ENCODE results near the gene GDPD3.

Gene GDPD3

GRCh38 chr16:30084096-30084815 lies 29.1 kb downstream of the GDPD3 start:
- TF ChIP-seq, protein P1, sequence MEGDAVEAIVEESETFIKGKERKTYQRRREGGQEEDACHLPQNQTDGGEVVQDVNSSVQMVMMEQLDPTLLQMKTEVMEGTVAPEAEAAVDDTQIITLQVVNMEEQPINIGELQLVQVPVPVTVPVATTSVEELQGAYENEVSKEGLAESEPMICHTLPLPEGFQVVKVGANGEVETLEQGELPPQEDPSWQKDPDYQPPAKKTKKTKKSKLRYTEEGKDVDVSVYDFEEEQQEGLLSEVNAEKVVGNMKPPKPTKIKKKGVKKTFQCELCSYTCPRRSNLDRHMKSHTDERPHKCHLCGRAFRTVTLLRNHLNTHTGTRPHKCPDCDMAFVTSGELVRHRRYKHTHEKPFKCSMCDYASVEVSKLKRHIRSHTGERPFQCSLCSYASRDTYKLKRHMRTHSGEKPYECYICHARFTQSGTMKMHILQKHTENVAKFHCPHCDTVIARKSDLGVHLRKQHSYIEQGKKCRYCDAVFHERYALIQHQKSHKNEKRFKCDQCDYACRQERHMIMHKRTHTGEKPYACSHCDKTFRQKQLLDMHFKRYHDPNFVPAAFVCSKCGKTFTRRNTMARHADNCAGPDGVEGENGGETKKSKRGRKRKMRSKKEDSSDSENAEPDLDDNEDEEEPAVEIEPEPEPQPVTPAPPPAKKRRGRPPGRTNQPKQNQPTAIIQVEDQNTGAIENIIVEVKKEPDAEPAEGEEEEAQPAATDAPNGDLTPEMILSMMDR (IDR thresholded peaks at IDR 0.05), result no peak
- DNase-seq (ENCODE audit: low spot score), result no peak
- peak overlapping the region in 1 of 2 donors; percentile 33 for H3K27ac ChIP-seq
- no peak overlapping the region for H3K4me3 ChIP-seq

GRCh38 chr16:30083216-30084055 lies 29.9 kb downstream of the GDPD3 start:
- Histone ChIP-seq H3K4me3 (no peak overlapping the region), H3K27ac (no peak overlapping the region)
- DNase-seq (ENCODE audit: low spot score), result no peak
- TF ChIP-seq, protein P1 (IDR thresholded peaks at IDR 0.05), result no peak

GRCh38 chr16:30082545-30083090 lies 30.7 kb downstream of the GDPD3 start:
- no peak overlapping the region for H3K27ac ChIP-seq
- no peak overlapping the region for H3K4me3 ChIP-seq
- TF ChIP-seq, protein P1 (IDR thresholded peaks at IDR 0.05), result no peak
- DNase-seq (ENCODE audit: low spot score), result no peak

DNA sequence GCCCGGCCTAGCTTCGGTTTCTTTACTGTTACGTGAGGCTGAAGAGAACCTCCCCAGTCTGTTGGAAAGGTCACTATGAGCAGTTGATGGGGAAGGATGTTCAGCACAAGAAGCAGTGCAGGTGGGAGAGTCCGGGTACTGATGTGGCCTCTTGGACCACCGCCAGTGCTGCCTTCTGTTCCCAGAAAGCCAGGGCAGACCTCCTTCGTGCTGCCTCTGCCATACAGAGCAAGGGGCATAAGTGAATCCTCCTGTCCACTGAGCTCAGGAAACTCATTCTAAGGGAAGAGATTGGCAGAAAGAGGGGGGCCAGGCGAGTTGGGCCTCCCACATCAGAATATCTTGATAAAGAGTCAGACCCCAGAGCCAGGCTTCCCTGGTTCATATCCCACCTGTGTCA lies 33.9 kb downstream of the GDPD3 start:
- Histone ChIP-seq H3K27ac (no peak overlapping the region), H3K4me3 (no peak overlapping the region)
- TF ChIP-seq, protein P1 (IDR thresholded peaks at IDR 0.05), result no peak
- no peak for DNase-seq (ENCODE audit: low spot score)

- TF ChIP-seq, protein P1 (IDR thresholded peaks at IDR 0.05), result no peak
- Histone ChIP-seq H3K4me3 (no peak overlapping the region), H3K27ac (no peak overlapping the region)
- no peak for DNase-seq (ENCODE audit: low spot score)
Observed at GRCh38 chr16:30078744-30079143, 34.6 kb downstream of the GDPD3 start.

DNA sequence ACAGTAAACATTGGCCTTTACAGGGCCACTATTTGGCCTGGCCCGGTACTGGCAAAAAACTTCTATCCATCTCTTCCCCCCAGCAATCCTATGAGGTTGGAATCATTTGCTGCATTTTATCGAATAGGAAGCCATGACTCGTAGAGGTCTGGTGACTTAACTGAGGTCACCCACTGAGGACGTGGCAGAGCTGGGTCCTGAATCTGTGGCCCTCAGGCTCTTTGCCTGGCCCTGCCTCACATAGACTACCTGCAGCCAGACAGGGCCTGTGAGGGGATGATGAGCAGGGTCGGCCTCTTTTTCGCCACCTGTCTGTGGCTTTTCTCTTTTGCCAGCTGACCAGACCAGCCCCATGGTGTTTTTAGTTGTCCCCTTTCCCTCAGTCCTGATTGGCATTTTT lies 35.7 kb downstream of the GDPD3 start:
- TF ChIP-seq, protein P1 (IDR thresholded peaks at IDR 0.05), result no peak
- peak overlapping the region; percentile 97 for H3K4me3 ChIP-seq

More for the DNA sequence above, 35.7 kb downstream of the GDPD3 start:
- H3K27ac ChIP-seq, result no peak overlapping the region
- DNase-seq (ENCODE audit: low spot score), result no peak

Data from coronary artery (tissue), 2 donors.